GM12878 (cell line): ENCODE results near the gene SVEP1.

ENCODE experiments used
- CHD4 ChIP-seq: fragments of 200-600 bp; sonication (generic); IDR thresholded peaks from 2 replicates; pipeline ENCODE4 v1.6.1; 2016; ENCODE audit warnings: mild to moderate bottlenecking
- CTCF ChIP-seq, 3 experiments: IDR thresholded peaks in 2 of 3; conservative IDR thresholded peaks in 1 of 3; 2 replicates each; pipeline ENCODE4 v1.5.1; 2011; ENCODE audit warnings: low read depth in 3 of 3, low read length in 3 of 3, mild to moderate bottlenecking in 3 of 3, control low read depth in 2 of 3, moderate library complexity in 2 of 3, inconsistent platforms in 1 of 3, mixed read lengths in 1 of 3; ENCODE audit not compliant: control insufficient read depth in 2 of 3, insufficient read depth in 1 of 3; ENCODE audit errors: extremely low read depth in 1 of 3
- E4F1 ChIP-seq: fragments of 450-650 bp; IDR thresholded peaks from 2 replicates; pipeline ENCODE4 v1.6.1; 2018; ENCODE audit warnings: borderline replicate concordance, mild to moderate bottlenecking; ENCODE audit not compliant: partially characterized antibody
- ETV6 ChIP-seq, 2 experiments: fragments of 450-650 bp in 1 of 2; IDR thresholded peaks in 1 of 2; conservative IDR thresholded peaks in 1 of 2; 2 replicates each; pipeline ENCODE4 v1.6.1; 2014; ENCODE audit warnings: antibody characterized with exemption in 1 of 2, borderline replicate concordance in 1 of 2, low read depth in 1 of 2, mild to moderate bottlenecking in 1 of 2, moderate library complexity in 1 of 2
- IKZF2 ChIP-seq, 2 experiments: fragments of 450-650 bp; IDR thresholded peaks; 2 replicates each; pipeline ENCODE4 v1.6.1; 2017; ENCODE audit warnings: mild to moderate bottlenecking in 2 of 2, moderate library complexity in 2 of 2
- ZNF274 ChIP-seq: IDR thresholded peaks from one replicate; pipeline ENCODE4 v1.8.0; 2011; ENCODE audit not compliant: insufficient read length, insufficient read depth

- TF ChIP-seq E4F1 (no peak), CHD4 (no peak), ZNF274 (no peak), ETV6 (conservative IDR thresholded peaks at IDR 0.05 in 1 of 2, IDR thresholded peaks at IDR 0.05 in 1 of 2; ENCODE audit: borderline replicate concordance in 1 of 2, low read depth in 1 of 2) (no peak), IKZF2 (IDR thresholded peaks at IDR 0.05) (no peak), CTCF (IDR thresholded peaks at IDR 0.05 in 2 of 3, conservative IDR thresholded peaks at IDR 0.05 in 1 of 3; ENCODE audit: control insufficient read depth in 2 of 3, extremely low read depth in 1 of 3, insufficient read depth in 1 of 3, low read depth in 3 of 3, low read length in 3 of 3) (no peak)
Measured at GRCh38 chr9:110446171-110446570, 133.4 kb downstream of the SVEP1 start.
